Non-pigmented ciliary epithelial cell (primary cell): ENCODE measurements around the gene SAMD11.
"Not testable (repeated sequence)": the region's sequence is repeated elsewhere in the genome, so short reads cannot be mapped to it uniquely, and the experiment has no call there.

Source experiments
- DNase-seq: peaks from one replicate; pipeline ENCODE4 v3.0.0-alpha.2; 2010; ENCODE audit warnings: low read depth

The SAMD11 gene, protein sequence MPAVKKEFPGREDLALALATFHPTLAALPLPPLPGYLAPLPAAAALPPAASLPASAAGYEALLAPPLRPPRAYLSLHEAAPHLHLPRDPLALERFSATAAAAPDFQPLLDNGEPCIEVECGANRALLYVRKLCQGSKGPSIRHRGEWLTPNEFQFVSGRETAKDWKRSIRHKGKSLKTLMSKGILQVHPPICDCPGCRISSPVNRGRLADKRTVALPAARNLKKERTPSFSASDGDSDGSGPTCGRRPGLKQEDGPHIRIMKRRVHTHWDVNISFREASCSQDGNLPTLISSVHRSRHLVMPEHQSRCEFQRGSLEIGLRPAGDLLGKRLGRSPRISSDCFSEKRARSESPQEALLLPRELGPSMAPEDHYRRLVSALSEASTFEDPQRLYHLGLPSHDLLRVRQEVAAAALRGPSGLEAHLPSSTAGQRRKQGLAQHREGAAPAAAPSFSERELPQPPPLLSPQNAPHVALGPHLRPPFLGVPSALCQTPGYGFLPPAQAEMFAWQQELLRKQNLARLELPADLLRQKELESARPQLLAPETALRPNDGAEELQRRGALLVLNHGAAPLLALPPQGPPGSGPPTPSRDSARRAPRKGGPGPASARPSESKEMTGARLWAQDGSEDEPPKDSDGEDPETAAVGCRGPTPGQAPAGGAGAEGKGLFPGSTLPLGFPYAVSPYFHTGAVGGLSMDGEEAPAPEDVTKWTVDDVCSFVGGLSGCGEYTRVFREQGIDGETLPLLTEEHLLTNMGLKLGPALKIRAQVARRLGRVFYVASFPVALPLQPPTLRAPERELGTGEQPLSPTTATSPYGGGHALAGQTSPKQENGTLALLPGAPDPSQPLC

DNA sequence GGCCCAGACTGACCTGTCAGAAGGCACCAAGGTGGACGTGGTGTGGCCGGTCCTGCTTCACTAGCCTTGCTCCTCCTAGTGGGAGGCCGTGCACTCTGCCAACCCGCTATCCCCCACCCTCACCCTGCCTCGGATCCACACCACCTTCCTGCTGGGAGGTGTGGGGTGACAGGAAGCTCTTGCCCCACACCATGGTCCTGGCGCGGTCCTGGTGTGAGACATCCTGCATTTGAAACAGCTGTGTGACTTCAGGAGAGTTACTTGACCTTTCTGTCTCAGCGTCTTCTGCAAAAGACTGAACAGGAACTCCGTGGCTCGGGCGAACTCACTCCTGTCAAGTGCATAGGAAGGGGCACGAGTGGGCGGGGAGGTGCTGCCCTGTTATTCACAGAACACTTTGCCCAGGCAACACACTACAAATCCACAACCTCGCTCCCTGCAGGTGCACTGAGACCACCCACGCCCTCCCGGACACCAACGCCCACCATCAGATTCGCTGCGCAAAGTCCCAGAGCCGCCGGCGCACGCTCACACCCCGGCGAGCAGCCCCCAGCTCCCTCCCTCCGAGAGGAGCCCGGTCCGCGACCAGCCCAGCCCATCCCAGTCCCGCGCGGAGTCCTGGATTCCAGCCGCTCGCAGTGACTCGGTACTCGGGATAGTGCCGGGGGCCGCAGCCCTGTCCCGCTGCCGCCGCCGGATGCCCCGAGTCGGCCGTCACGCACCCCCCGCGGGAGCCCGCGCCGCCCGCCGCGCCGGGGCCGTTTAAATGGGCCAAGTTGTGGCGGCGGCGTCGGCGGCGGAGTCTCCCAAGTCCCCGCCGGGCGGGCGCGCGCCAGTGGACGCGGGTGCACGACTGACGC lies at the start of gene SAMD11:
Gene SAMD11, plus strand, starts transcription at position 793 of the 860 bp plus-strand sequence. CDS start 509 bp downstream, outside the sequence.
- no peak for DNase-seq

DNA sequence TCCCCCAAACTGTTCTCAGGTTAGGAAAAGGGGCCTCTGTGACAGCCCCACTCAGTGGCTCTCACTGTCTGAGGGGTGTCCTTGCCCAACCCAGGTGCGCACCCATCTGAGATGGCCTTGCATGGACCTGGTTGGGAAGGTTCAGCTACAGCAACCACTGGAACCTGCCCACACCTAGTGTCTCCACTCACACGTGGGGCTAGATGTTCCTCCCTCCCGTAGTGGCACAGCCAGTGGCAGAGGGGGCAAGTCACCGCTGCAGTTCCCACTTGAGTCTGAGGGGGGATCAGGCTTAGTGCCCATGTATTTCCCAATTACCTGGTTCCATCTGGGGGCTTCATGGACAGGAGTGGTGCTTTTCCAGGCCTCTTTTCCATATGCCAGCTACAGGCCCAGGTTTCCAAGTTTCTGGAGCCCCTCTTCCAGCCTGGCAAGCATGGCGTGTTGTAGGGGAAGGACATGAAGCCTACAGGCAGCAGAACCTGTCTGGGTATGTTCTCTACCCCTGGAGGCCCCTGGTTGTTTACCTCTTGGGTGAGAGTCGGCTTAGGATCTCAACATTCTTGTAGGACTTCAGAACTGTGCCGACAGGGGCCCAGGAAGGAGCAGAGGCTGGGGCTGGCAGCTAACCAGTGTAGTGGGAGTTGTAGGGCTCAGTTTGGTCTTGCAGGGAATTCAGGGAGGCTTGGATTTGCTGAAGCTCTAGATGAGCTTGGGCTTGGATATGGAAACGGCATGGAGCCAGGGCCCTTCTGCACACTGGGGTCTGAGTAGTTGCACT lies 47.1 kb upstream of the SAMD11 start:
- not testable (repeated sequence) for DNase-seq

DNA sequence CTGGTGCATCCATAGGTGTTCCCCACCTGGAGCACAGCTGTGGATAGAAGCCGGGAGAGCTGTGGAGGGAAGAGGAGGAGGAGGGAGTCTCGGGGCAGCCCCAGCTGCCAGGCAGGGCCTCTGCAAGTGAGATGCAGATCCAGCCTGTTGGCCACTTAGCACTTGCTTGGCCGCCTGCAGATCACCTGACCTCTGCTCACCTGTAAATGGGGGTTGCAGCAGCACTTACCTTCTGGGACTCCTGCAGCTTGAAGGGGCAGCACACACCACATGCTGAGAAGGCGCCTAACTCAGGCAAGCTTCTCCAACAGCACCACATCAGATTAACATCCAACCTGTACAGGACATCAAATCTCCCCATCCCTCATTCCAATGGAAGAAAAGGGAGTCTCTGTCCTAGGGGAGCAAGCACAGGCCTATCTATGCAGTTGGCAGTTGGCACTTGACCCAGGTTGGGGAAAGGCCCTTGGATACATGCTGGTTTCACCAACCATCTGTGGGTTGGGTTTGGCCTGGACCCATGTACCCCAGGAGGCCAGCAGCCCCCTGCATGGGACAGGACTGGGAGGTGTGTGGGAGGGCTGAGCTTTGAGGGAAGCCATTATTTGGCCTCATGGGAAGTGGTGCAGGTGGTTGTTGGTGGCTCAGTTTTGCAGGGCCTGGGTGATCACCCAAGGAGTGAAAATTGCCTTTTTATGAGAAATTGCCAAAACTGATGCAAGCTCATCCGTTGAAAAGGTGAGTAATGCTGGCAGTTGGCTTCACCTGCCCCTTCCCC lies 46.3 kb upstream of the SAMD11 start:
- DNase-seq: not testable (repeated sequence)

DNA sequence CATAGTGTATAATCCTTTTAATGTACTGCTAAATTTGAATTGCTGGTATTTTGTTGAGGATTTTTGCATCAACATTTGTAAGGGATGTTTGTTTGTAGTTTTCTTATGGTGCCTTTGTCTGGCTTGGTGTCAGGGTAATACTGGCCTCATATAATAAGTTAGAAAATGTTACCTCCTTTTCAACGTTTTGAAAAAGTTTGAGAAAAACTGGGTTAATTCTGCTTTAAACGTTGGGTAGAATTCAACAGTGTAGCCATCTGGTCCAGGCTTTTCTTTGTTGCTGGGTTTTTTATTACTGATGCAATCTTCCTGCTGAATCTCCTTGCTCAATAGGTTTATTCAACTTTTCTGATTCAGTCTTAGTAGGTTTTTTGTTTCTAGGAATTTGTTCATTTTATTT lies 43.2 kb upstream of the SAMD11 start:
- DNase-seq: not testable (repeated sequence)

DNA sequence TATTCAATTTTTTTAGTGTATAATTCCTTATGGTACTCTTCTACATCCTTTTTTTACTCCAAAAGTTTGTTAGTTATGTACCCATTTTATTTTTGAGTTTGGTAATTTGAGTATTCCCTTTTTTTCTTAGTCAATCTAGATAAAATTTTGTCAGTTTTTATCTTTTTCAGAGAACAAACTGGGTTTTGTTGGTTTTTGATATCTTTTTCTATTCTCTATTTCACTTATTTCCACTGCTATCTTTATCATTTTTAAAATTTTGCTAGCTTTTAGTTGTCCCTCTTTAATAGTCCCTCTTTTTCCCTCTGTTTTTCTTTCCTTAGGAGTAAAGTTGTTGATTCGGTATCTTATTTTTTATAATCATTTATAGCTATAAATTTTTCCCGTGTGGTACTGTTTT lies 42.8 kb upstream of the SAMD11 start:
- not testable (repeated sequence) for DNase-seq

DNA sequence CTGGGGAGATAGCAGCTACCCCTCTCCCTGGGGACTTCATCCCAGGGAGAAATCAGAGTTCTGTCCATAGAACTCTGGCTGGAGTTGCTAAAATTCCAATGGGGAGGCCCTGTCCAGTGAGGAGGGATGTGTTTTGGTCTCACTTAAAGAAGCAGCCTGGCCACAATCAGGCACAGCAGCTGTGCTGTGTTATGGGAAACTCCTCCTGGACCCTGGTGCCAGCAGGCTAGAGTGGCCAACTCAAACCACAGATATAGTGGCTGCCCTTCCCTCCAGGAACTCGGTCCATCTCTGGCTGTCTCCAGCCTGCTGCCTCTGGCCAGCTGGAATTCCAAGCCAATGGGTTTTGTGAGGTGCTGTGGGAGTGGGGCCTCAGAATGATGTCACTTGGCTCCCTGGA lies 37.4 kb upstream of the SAMD11 start:
- DNase-seq: no peak

DNA sequence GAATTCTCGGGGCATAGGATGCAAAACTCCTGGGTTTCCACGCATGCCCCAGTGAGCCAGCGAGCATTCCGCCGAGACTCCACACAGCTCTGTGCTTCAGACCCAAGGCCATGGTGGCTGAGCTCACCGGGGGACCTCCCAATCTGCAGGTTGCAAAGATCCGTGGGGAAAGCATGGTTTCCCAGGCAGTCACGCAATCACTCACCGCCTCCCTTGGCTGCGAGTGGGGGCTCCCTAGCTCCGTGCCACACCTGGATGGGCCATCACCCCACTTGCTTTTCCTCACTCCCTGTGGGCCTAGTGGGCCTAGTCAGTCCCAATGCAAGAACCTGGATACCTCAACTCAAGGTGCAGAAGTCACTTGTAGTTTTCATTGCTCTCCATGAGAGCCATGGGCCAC lies 37.0 kb upstream of the SAMD11 start:
- no peak for DNase-seq

DNA sequence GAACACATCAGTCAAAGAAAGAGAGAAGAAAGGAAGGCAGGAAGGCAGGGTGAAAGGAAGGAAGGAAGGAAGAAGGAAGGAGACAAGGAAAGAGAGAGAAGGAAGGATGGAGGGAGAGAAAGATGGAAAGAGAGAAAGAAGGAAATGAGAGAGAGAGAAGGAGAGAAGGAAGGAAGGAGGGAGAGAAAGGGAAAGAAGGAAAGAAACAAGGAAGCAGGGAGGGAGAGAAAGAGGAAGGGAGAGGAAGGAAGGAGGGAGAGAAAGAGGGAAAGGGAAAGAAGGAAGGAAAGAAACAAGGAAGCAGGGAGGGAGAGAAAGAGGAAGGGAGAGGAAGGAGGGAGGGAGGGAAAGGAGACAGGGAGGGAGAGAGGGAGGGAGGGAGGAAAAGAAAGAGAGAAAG lies 35.4 kb upstream of the SAMD11 start:
- DNase-seq: no peak

DNA sequence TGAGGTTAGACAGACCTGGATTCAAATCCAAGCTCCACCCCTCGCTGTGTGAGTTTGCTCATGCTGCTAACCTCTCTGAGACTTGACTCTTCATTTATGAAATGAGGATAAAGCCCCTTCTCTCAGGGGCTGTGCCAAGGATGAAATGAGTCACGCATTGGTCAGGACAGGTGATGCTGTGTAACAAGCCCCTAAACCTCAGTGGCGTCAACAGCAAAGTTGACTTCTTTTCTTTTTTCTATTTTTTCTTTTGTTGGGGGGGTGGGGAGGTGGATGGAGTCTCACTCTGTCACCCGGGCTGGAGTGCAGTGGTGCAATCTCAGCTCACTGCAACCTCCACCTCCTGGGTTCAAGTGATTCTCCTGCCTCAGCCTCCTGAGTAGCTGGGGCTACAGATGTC lies 33.9 kb upstream of the SAMD11 start:
- not testable (repeated sequence) for DNase-seq

DNA sequence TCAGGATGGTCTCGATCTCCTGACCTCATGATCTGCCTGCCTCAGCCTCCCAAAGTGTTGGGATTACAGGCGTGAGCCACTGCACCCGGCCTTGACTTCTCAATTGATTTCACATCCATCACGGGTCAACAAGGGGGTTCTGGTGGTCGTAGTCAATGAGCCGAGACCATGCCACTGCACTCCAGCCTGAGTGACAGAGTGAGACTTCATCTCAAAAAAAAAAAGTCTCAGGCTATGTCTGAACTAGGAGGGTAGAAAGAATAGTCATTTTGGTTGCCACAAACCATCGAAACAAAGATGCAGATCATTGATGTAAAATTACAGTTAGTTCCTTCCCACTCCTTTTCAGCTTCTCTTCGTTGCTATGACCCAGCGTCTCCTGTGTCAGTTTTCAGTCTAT lies 33.5 kb upstream of the SAMD11 start:
- not testable (repeated sequence) for DNase-seq

DNA sequence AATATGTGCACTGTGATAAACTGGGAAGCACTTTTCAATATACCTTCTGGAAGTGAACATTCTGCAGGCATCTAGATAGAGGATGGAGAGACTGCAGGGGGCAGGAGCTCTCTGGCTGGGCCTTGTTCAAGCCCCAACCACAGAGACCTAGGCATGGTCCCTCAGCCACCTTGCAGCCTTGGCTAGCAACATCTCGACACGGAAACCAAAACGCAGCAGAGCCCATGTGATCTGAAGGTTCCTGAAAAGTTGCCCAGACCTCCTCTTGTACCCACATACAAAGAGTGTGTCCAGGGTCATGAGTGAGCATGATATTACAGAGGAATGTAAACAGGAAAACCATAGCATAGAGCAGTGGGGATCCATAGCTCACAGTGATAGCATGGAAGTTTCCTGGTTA lies 33.1 kb upstream of the SAMD11 start:
- no peak for DNase-seq

DNA sequence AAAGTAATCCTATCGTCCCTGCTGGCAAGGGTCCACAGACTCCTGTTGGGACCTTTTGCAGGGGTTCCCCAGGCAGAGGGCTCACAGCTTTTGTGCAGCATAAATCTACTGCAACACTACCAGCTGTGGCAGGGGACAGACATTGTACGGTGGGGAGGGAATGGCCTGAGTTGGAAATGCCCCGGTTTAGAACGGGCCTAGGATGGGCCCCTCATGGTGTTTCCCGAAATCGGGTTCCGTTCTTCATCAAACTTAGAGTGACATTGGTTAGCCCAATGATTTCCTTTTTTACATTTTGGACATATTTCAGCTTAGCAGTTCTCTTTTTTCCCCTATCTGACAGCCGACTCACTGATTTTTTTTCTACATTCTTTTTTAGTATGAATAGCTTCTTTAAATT lies 26.5 kb upstream of the SAMD11 start:
- no peak for DNase-seq

DNA sequence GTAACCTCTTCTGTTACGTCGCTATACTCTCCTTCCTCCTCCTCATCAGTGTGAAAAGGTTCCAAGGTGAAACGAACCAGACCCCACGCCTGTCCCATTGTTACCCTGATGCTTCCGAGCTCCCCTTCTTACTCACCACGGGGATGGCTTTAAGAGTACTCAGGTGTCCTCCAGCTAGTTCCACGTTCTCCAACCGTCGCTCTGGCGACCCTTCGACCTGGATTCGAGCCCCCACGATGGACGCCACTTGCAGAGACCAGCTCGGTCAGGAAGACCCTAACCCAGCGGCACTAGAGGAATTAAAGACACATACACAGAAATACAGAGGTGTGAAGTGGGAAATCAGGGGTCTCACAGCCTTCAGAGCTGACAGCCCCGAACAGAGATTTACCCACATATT lies 25.8 kb upstream of the SAMD11 start:
- DNase-seq: not testable (repeated sequence)

DNA sequence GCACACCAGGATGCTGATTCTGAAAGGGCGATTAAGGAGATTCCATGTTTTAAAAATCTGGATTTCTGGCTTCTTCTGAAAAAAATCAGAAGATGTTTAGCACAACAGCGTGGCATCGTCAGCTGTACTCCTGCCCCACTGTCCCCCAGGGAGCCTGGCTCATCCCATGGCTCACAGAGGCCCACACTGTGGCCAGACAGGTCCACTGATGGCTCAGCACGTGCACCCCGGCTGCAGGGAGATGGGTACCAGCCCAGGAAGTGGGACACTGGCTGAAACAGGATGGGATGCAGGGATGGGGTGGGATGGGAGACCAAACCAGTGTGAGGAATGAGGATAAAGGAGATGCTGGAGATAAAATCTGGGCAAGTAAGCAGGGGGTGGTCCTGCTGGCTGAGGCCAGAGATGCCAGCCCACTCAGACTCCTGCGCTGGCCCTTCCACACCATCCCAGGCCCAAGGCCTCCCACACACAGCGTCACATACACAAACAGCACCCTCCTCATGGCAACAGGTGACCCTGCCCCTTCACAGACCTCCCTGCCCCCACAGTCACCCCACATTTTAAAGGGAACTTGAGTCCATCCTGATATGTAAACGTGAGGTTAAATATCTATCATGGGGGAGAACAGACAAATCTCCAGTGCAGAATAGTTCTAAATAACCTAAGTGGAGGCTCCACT lies 23.9 kb upstream of the SAMD11 start:
- no peak for DNase-seq

DNA sequence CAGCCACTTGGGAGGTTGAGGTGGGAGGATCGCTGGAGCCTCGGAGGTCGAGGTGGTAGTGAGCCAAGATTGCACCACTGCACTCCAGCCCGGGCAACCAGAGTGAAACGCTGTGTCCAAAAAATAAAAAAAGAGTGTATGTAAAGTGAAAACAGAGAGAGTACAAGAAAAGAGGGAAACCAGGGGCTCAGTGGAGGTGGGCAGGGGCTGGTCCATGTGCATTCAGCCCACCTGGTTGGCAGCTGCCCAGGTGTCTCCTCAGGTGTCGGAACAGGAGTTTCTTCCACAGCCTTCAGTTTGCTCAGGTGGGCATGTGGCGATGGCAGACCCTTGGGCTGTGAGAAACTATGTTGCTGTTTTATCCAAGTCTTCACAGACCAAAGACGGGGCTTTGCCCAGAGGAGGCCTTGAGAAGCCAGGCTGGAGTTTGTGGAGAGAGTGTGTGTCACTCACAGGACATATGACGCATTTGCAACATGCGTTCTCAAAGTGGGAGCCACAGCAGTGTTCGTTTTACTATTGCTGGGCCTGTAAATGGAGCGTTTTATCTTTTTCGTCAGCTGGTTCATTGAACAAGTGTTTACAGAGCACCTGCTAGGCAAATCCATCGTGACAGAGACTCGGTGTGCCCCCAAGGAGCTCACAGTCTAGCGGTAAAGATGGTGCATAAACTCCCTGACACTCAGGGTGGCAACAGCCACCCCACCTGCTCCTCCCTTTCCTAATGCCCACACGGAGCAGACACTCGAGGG lies 22.4 kb upstream of the SAMD11 start:
- no peak for DNase-seq

DNA sequence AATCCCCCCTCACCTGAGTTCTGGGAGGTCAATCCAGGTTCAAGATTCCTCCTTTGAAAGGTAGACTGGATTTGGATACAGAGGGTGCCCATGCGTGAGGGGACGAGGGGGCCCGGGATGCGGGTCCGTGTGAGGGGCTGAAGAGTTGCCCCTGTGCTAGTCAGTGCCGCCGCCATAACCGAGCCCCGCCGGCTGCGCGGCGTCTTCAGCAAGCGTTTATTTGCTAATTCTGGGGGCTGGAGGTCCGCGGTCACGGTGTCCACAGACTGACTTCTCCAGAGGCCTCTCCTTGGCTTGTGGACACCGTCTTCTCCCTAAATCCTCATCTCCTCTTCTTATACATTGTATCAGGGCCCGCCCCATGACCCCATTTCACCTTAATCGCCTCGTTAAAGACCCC lies 20.9 kb upstream of the SAMD11 start:
- DNase-seq: no peak

DNA sequence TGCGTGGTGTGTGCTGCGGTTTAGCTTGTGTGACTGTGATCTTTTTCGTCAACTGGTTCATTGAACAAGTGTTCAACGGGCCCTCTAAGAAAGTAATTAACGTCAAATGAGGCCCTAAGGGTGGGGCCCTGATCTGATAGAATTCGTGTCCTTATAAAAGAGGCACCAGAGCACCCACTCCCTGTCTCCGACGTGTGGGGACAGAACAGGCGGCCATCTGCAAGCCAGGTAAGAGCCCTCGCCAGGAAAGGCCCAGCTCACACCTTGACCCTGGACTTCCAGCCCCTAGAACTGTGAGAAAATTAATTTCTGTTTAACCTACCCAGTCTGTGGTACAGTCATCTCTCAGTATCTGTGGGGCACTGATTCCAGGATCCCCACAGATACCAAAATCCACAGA lies 20.4 kb upstream of the SAMD11 start:
- DNase-seq: no peak

DNA sequence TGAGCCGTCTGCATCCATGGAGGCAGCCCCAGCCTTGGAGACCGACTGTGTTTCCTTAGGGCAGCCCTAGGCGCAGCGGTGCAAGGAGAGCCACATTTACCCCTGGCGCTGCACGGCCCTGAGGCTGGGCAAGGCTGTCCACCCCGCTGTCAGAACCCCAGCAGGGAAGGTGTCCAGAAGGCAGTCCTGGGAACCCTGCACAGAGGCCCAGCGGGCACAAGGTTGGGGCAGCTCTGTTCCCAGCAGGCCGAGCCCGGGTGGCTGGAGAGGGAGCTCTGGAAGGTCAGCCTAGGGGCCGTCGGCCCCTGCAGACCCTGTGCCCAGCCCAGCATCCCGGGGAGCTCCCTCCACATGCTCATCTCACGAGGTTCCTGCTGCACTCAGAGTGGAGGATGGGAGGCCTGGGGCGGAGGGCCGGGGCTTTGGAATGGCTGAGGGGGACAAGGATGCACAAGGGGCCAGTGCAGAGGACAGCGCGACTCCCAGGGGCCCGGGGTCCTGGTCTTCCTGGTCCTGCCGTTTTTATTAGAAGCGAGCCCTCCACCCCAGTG lies 19.9 kb upstream of the SAMD11 start:
- no peak for DNase-seq
